A549 (cell line): Measurements from ENCODE around the gene NEUROG2. TPM values are rescaled to one million over a fixed set of nuclear protein-coding genes. Genes with fewer than 3 reads are reported as not detected.

Experiments
- ATAC-seq, 2 experiments: fragments of 200-7000 bp in 1 of 2; fragments of >200 bp in 1 of 2; cut with Nextera tagmentation in 1 of 2; cut with Tn5 transposase in 1 of 2; 3 replicates each; pipeline versions ENCODE4 v1.8.0 to v1.9.1; 2018 to 2020; ENCODE audit warnings: mild to moderate bottlenecking in 1 of 2, moderate library complexity in 1 of 2
- CTCF ChIA-PET: fragments of 300-600 bp; sonication (Branson Sonifier 250); formaldehyde crosslinking; extraction: SDS; loops from one replicate; lab custom pipeline; 2021; ENCODE audit warnings: antibody characterized with exemption, inconsistent platforms; lab: Yijun Ruan, JAX
- POLR2A ChIA-PET: fragments of 350-600 bp; formaldehyde crosslinking; extraction: SDS; loops from one replicate; lab custom pipeline; 2021; ENCODE audit warnings: antibody characterized with exemption, inconsistent platforms; lab: Yijun Ruan, JAX
- DNase-seq, 2 experiments: peaks; one replicate each; pipeline versions ENCODE4 v3.0.0 to v3.0.0-alpha.2; 2011 to 2016; ENCODE audit warnings: low read depth in 1 of 2, low spot score in 1 of 2
- FAIRE-seq: peaks from 2 replicates; lab custom pipeline; 2011; peaks lifted over from hg19 to GRCh38; lab: Jason Lieb, UNC
- H3K27ac ChIP-seq, 2 experiments: fragments of >200 bp; sonication (Bioruptor Twin); formaldehyde crosslinking; 3 replicates each; pipeline ENCODE4 v1.5.1; 2016 to 2017
- H3K4me1 ChIP-seq: fragments of >200 bp; sonication (Bioruptor Twin); formaldehyde crosslinking; 3 replicates; pipeline ENCODE4 v1.6.1; 2016
- H3K4me2 ChIP-seq: fragments of >200 bp; sonication (Bioruptor Twin); formaldehyde crosslinking; 3 replicates; pipeline ENCODE4 v1.6.1; 2016
- H3K4me3 ChIP-seq: fragments of >200 bp; sonication (Bioruptor Twin); formaldehyde crosslinking; 3 replicates; pipeline ENCODE4 v1.5.1; 2016
- H3K9me3 ChIP-seq: fragments of >200 bp; sonication (Bioruptor Twin); formaldehyde crosslinking; 3 replicates; pipeline ENCODE4 v1.6.1; 2016
- RARB ChIP-seq: fragments of 250-450 bp; sonication (Bioruptor Pico); IDR thresholded peaks from 2 replicates; pipeline ENCODE4 v1.8.0; 2021; ENCODE audit warnings: mild to moderate bottlenecking, moderate library complexity
- polyA plus RNA-seq, 4 experiments: library from polyadenylated mRNA; depleted of rRNA in 3 of 4; stranded (reverse); fragments of >200 nt; fragmentation: RNase III in 1 of 4; extraction: RNeasy Plus Mini Kit Qiagen cat#74134 plus additional on column Dnase treatment in 1 of 4; gene quantifications; 2 replicates in 3 of 4; 3 replicates in 1 of 4; pipeline ENCODE4 v1.2.3, GENCODE V29; 2011 to 2017

The NEUROG2 gene
- polyA plus RNA-seq, 2 of the 4 experiments (the other 2 are of a cell fraction): not detected

DNA sequence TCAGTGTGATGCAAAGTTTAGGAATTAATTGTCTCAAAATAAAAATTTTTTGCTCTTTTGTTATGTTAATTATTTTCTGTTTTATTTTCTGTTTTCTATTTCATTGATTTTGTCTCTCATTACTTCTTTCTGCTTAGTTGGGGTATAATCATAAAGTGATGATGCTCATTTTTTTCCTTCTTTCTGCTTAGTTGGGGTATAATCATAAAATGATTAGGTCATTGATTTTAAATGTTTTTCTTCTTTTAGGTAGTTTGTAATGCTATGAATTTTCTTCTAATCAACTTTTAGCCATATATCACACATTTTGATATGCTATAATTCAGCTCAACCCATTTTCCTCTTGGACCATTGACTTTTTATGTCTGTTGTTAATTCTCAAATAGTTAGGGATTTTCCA is 43.7 kb downstream of the NEUROG2 start:
- Histone ChIP-seq H3K4me2 (no peak overlapping the region), H3K9me3 (no peaks in the 10 kb centered on the region), H3K27ac (no peak overlapping the region), H3K4me1 (no peaks in the 10 kb centered on the region), H3K4me3 (no peak overlapping the region)
- TF ChIP-seq RARB (CRISPR knock-in tag): no peak
- DNase-seq (no peak), ATAC-seq (no peak), FAIRE-seq (no peak)
- ChIA-PET CTCF (no interaction called here), POLR2A (no interaction called here)

Other genes with a start within 250 kb of the NEUROG2 start
- gene TIFA, start 230.3 kb downstream of the NEUROG2 start, polyA plus RNA-seq (2011; rRNA removed): 7.9 and 9.2 TPM in 2 replicates
- gene TIFA, start 230.3 kb downstream of the NEUROG2 start, polyA plus RNA-seq (2017; fragmentation: RNase III; extraction: RNeasy Plus Mini Kit Qiagen cat#74134 plus additional on column Dnase treatment): 3.3 to 3.4 TPM (median 3.3 TPM) in 3 replicates
- 15.0 and 15.9 TPM in 2 replicates for gene ALPK1, start 218.8 kb downstream of the NEUROG2 start, polyA plus RNA-seq (2011; rRNA removed)
- gene ALPK1, start 218.8 kb downstream of the NEUROG2 start, polyA plus RNA-seq (2017; fragmentation: RNase III; extraction: RNeasy Plus Mini Kit Qiagen cat#74134 plus additional on column Dnase treatment): 3.3 to 4.0 TPM (median 3.5 TPM) in 3 replicates
- gene ZGRF1, start 120.7 kb upstream of the NEUROG2 start, polyA plus RNA-seq (2011; rRNA removed): 4.8 and 7.4 TPM in 2 replicates
- 4.4 to 5.4 TPM (median 5.1 TPM) in 3 replicates for gene ZGRF1, start 120.7 kb upstream of the NEUROG2 start, polyA plus RNA-seq (2017; fragmentation: RNase III; extraction: RNeasy Plus Mini Kit Qiagen cat#74134 plus additional on column Dnase treatment)
- 22.8 and 56.7 TPM in 2 replicates for gene LARP7, start 121.0 kb upstream of the NEUROG2 start, polyA plus RNA-seq (2011; rRNA removed)
- 51.8 to 58.5 TPM (median 56.0 TPM) in 3 replicates for gene LARP7, start 121.0 kb upstream of the NEUROG2 start, polyA plus RNA-seq (2017; fragmentation: RNase III; extraction: RNeasy Plus Mini Kit Qiagen cat#74134 plus additional on column Dnase treatment)